Ascending aorta (tissue), 2 donors: Measurements from ENCODE around the gene GPHN. TPM values are rescaled to one million over a fixed set of nuclear protein-coding genes. Genes with fewer than 3 reads are reported as not detected.
"Not testable (repeated sequence)": the region's sequence is repeated elsewhere in the genome, so short reads cannot be mapped to it uniquely, and the experiment has no call there.

Experiments used
- DNase-seq, 2 donors: peaks; one replicate each; pipeline ENCODE4 v3.0.0-alpha.2; 2019; ENCODE audit warnings: low spot score in 2 of 2
- H3K27ac ChIP-seq, 2 donors: fragments of 200-600 bp; sonication (generic); one replicate each; pipeline ENCODE4 v1.5.1; 2016 to 2017; ENCODE audit warnings: mild to moderate bottlenecking in 1 of 2
- H3K27me3 ChIP-seq: fragments of 200-600 bp; sonication (generic); one replicate; pipeline ENCODE4 v1.5.1; 2017
- H3K36me3 ChIP-seq, 2 donors: fragments of 200-600 bp; sonication (generic); one replicate each; pipeline ENCODE4 v1.5.1; 2016
- H3K4me1 ChIP-seq, 2 donors: fragments of 200-600 bp; sonication (generic); one replicate each; pipeline ENCODE4 v1.5.1; 2016 to 2017; ENCODE audit warnings: mild to moderate bottlenecking in 1 of 2
- H3K4me3 ChIP-seq, 2 donors: fragments of 200-600 bp; sonication (generic); one replicate each; pipeline ENCODE4 v1.5.1; 2016 to 2017; ENCODE audit warnings: mild to moderate bottlenecking in 1 of 2
- H3K9me3 ChIP-seq, 2 donors: fragments of 200-600 bp; sonication (generic); one replicate each; pipeline ENCODE4 v1.5.1; 2016
- CTCF ChIP-seq, 3 experiments: fragments of 200-600 bp in 2 of 3; fragments of 450-650 bp in 1 of 3; sonication (generic) in 2 of 3; IDR thresholded peaks; one replicate each; pipeline ENCODE4 v1.5.1; 2016 to 2019; ENCODE audit warnings: antibody characterized with exemption in 3 of 3, mild to moderate bottlenecking in 1 of 3, moderate library complexity in 1 of 3
- intact Hi-C: fragments of 100-400 bp; cut with DNase I; formaldehyde crosslinking; loops from one replicate; pipeline ENCODE4 v1.15.1; 2023
- total RNA-seq: library from RNA; depleted of rRNA; stranded (reverse); fragments of >200 nt; gene quantifications from one replicate; pipeline ENCODE4 v1.1.0, GENCODE V29; 2016

GPHN gene
- total RNA-seq, 1 donor from 2014 or later, result 3.3 TPM

GRCh38 chr14:66575939-66576338 is 68.0 kb downstream of the GPHN start:
- Histone ChIP-seq H3K4me1 (no peaks in the 10 kb centered on the region), H3K27ac (no peak overlapping the region), H3K36me3 (no peaks in the 10 kb centered on the region), H3K4me3 (no peak overlapping the region), H3K9me3 (peaks cover 14 to 60% of the 10 kb centered on the region in 2 donors), H3K27me3 (no peaks in the 10 kb centered on the region)
- TF ChIP-seq CTCF (IDR thresholded peaks at IDR 0.05), result no peak
- DNase-seq, result no peak
- intact Hi-C loops, result no loop called here

DNA sequence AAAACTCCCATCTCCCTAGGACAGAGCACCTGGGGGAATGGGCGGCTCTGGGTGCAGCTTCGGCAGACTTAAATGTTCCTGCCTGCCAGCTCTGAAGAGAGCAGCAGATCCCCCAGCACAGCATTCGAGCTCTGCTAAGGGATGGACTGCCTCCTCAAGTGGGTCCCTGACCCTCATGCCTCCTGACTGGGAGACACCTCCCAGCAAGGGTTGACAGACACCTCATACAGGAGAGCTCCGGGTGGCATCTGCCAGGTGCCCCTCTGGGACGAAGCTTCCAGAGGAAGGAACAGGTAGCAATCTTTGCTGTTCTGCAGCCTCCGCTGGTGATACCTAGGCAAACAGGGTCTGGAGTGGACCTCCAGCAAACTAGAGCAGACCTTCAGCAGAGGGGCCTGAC is 79.8 kb downstream of the GPHN start:
- H3K4me1 ChIP-seq, H3K27ac ChIP-seq, intact Hi-C loops, H3K4me3 ChIP-seq, H3K27me3 ChIP-seq, H3K36me3 ChIP-seq, DNase-seq: not testable (repeated sequence)
- peaks cover 0 to 70% of the 10 kb centered on the region in 2 donors for H3K9me3 ChIP-seq

- Histone ChIP-seq H3K4me1 (no peaks in the 10 kb centered on the region), H3K27ac (no peak overlapping the region), H3K9me3 (peaks cover 6 to 80% of the 10 kb centered on the region in 2 donors), H3K36me3 (no peaks in the 10 kb centered on the region), H3K4me3 (no peak overlapping the region), H3K27me3 (no peaks in the 10 kb centered on the region)
- intact Hi-C loops, result no loop called here
- no peak for DNase-seq
- no peak for TF ChIP-seq CTCF (IDR thresholded peaks at IDR 0.05)
Measured at GRCh38 chr14:66595394-66595793, 87.4 kb downstream of the GPHN start.

- TF ChIP-seq CTCF (IDR thresholded peaks at IDR 0.05), result no peak
Measured at GRCh38 chr14:66596241-66596985, 88.5 kb downstream of the GPHN start.

GRCh38 chr14:66600416-66600815 is 92.5 kb downstream of the GPHN start:
- H3K9me3 ChIP-seq, result peaks cover 6 to 40% of the 10 kb centered on the region in 2 donors
- no peak overlapping the region for H3K27ac ChIP-seq
- DNase-seq, result no peak
- TF ChIP-seq CTCF (IDR thresholded peaks at IDR 0.05), result no peak
- intact Hi-C loops, result no loop called here
- no peaks in the 10 kb centered on the region for H3K36me3 ChIP-seq
- no peaks in the 10 kb centered on the region for H3K27me3 ChIP-seq
- no peak overlapping the region for H3K4me3 ChIP-seq
- H3K4me1 ChIP-seq, result no peaks in the 10 kb centered on the region

More at GRCh38 chr14:66596241-66596985, 88.5 kb downstream of the GPHN start:
- no peak for DNase-seq
- H3K4me1 ChIP-seq, result no peaks in the 10 kb centered on the region
- no peaks in the 10 kb centered on the region for H3K27me3 ChIP-seq
- H3K36me3 ChIP-seq, result no peaks in the 10 kb centered on the region
- no peak overlapping the region for H3K4me3 ChIP-seq
- intact Hi-C loops, result no loop called here
- H3K27ac ChIP-seq, result no peak overlapping the region
- peaks cover 6 to 80% of the 10 kb centered on the region in 2 donors for H3K9me3 ChIP-seq

DNA sequence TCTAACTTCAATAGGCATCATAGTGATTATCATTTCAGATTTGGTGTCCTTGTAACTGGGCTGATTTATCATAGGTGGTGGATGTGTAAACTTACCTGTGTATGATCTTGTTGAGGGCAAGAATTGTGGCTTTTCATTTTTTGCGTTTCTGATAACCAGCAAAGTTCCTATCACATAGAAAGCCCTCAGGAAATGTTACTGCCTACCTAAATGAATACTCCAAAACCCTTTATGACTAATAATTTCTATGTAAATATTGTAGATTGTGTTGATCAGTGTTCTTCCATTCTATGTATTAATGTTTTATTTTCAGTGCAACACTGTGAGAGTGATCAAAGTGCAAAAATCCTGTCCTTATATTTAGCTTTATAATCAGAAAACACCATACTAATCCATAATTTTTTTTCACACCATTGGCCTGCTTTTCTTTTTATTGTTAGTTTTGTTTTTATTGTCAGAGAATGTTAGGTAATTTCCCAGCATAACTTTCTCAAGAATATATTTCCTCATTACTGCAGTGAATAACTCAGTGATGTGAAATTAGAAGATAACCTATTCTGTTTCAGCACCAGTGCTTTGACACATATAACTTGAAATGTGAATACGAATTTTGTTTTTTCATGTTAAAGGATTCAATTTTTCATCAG is 94.1 kb downstream of the GPHN start:
- intact Hi-C loops, result no loop called here
- DNase-seq, result no peak
- Histone ChIP-seq H3K27me3 (no peaks in the 10 kb centered on the region), H3K9me3 (peaks cover 3 to 25% of the 10 kb centered on the region in 2 donors), H3K4me3 (no peak overlapping the region), H3K36me3 (no peaks in the 10 kb centered on the region), H3K4me1 (no peaks in the 10 kb centered on the region), H3K27ac (no peak overlapping the region)
- no peak for TF ChIP-seq CTCF (IDR thresholded peaks at IDR 0.05)
